HepG2 (cell line): ENCODE measurements around the gene TRPM5. TPM values are rescaled to one million over a fixed set of nuclear protein-coding genes. Genes with fewer than 3 reads are reported as not detected.

Experiments
- ATAC-seq: fragments of 200-7000 bp; cut with Tn5 transposase; 3 replicates; pipeline ENCODE4 v1.9.1; 2020; ENCODE audit warnings: mild to moderate bottlenecking, moderate library complexity
- BruUV-seq: library from RNA; stranded (reverse); fragments of 400-500 nt; replicated peaks from 2 replicates; lab custom pipeline; 2021; lab: Mats Ljungman, UMichigan
- CTCF ChIA-PET: fragments of 300-600 bp; formaldehyde crosslinking; extraction: SDS; loops from one replicate; lab custom pipeline; 2021; ENCODE audit warnings: low total read pairs, inconsistent platforms, low intra/inter-chr PET ratio; lab: Yijun Ruan, JAX
- POLR2A ChIA-PET: fragments of 350-600 bp; sonication (Branson Sonifier 250); formaldehyde crosslinking; loops from one replicate; lab custom pipeline; 2020; ENCODE audit warnings: antibody characterized with exemption, inconsistent platforms; lab: Yijun Ruan, JAX
- DNase-seq: peaks from one replicate; pipeline ENCODE4 v3.0.0-alpha.2; 2015; ENCODE audit warnings: low spot score
- FAIRE-seq: peaks from 3 replicates; lab custom pipeline; 2011; peaks lifted over from hg19 to GRCh38; lab: Jason Lieb, UNC
- H2AFZ ChIP-seq: one replicate; pipeline ENCODE4 v1.6.1; 2011; ENCODE audit warnings: low read length, inconsistent platforms
- H3K27ac ChIP-seq: fragments of 300-600 bp; 3 replicates; pipeline ENCODE4 v1.8.0; 2011; ENCODE audit warnings: mixed run types, mild to moderate bottlenecking, mixed read lengths, low read length, inconsistent platforms; ENCODE audit not compliant: insufficient read depth; ENCODE audit errors: extremely low read length
- H3K27me3 ChIP-seq, 2 experiments: fragments of 200-600 bp in 1 of 2; 2 replicates in 1 of 2; 3 replicates in 1 of 2; pipeline versions ENCODE4 v1.6.0 to v1.8.0; 2011; ENCODE audit warnings: low read length in 2 of 2, mild to moderate bottlenecking in 2 of 2, moderate library complexity in 2 of 2, inconsistent platforms in 1 of 2; ENCODE audit not compliant: insufficient read depth in 2 of 2, control insufficient read depth in 1 of 2
- H3K36me3 ChIP-seq, 2 experiments: fragments of 200-600 bp in 1 of 2; replicated peaks in 1 of 2; 2 replicates in 1 of 2; 3 replicates in 1 of 2; pipeline versions ENCODE4 v1.5.1 to v1.8.0; 2011; ENCODE audit warnings: low read length in 2 of 2, inconsistent platforms in 1 of 2; ENCODE audit not compliant: insufficient read depth in 2 of 2, control insufficient read depth in 1 of 2
- H3K4me1 ChIP-seq: 2 replicates; pipeline ENCODE4 v1.5.1; 2012; ENCODE audit warnings: low read length, inconsistent platforms; ENCODE audit not compliant: insufficient read depth
- H3K4me2 ChIP-seq: 2 replicates; pipeline ENCODE4 v1.6.0; 2011; ENCODE audit warnings: low read depth, low read length, inconsistent platforms
- H3K4me3 ChIP-seq, 3 experiments: fragments of 200-600 bp in 1 of 3; sonication (generic), shearing (Covaris generic) in 1 of 3; replicated peaks in 1 of 3; 2 replicates each; pipeline ENCODE4 v1.5.1; 2011 to 2016; ENCODE audit warnings: low read length in 3 of 3, inconsistent platforms in 2 of 3, low read depth in 2 of 3, mild to moderate bottlenecking in 2 of 3, control low read depth in 1 of 3, mixed read lengths in 1 of 3; ENCODE audit not compliant: insufficient read depth in 1 of 3
- H3K79me2 ChIP-seq: one replicate; pipeline ENCODE4 v1.6.1; 2011; ENCODE audit warnings: low read length, inconsistent platforms; ENCODE audit not compliant: insufficient read depth
- H3K9ac ChIP-seq: 2 replicates; pipeline ENCODE4 v1.6.0; 2011; ENCODE audit warnings: mild to moderate bottlenecking, low read depth, low read length, inconsistent platforms; ENCODE audit not compliant: insufficient read depth
- H3K9me3 ChIP-seq: 2 replicates; pipeline ENCODE4 v1.5.1; 2012; ENCODE audit warnings: mild to moderate bottlenecking, low read length
- H4K20me1 ChIP-seq: 2 replicates; pipeline ENCODE4 v1.6.0; 2011; ENCODE audit warnings: inconsistent platforms, mild to moderate bottlenecking, low read length, moderate library complexity; ENCODE audit not compliant: insufficient read depth
- HNRNPLL ChIP-seq: fragments of 200-400 bp; formaldehyde crosslinking; IDR thresholded peaks from 2 replicates; pipeline ENCODE4 v1.6.1; 2017; ENCODE audit warnings: mild to moderate bottlenecking, low read depth, low read length; ENCODE audit not compliant: poor library complexity, severe bottlenecking
- MED13 ChIP-seq: sonication (generic); formaldehyde crosslinking; IDR thresholded peaks from 2 replicates; pipeline ENCODE4 v1.5.0; 2020; ENCODE audit warnings: missing genetic modification reagents
- MTF1 ChIP-seq: sonication (generic); formaldehyde crosslinking; IDR thresholded peaks from 2 replicates; pipeline ENCODE4 v1.5.0; 2020; ENCODE audit warnings: missing genetic modification reagents
- NFIB ChIP-seq: sonication (generic); formaldehyde crosslinking; IDR thresholded peaks from 2 replicates; pipeline ENCODE4 v1.9.0; 2021; ENCODE audit warnings: missing genetic modification reagents, mild to moderate bottlenecking, borderline replicate concordance
- NR2C2 ChIP-seq: sonication (generic); formaldehyde crosslinking; IDR thresholded peaks from 2 replicates; pipeline ENCODE4 v1.4.0; 2020; ENCODE audit warnings: missing genetic modification reagents, mild to moderate bottlenecking, moderate library complexity, borderline replicate concordance
- PCBP1 ChIP-seq: fragments of 200-400 bp; formaldehyde crosslinking; IDR thresholded peaks from 2 replicates; pipeline ENCODE4 v1.6.1; 2017; ENCODE audit warnings: mild to moderate bottlenecking, low read depth, low read length, borderline replicate concordance
- RCOR2 ChIP-seq: IDR thresholded peaks from 2 replicates; pipeline ENCODE4 v1.6.1; 2016; ENCODE audit warnings: missing biosample characterization, missing genetic modification reagents
- SIN3B ChIP-seq: fragments of 150-350 bp; IDR thresholded peaks from 2 replicates; pipeline ENCODE4 v1.6.1; 2014; ENCODE audit warnings: low read length
- SMAD9 ChIP-seq: sonication (generic); formaldehyde crosslinking; IDR thresholded peaks from 2 replicates; pipeline ENCODE4 v1.5.1; 2020; ENCODE audit warnings: mild to moderate bottlenecking, missing genetic modification reagents
- ZEB1 ChIP-seq: IDR thresholded peaks from 2 replicates; pipeline ENCODE4 v1.6.1; 2012; ENCODE audit warnings: mild to moderate bottlenecking, low read depth, inconsistent platforms; ENCODE audit not compliant: insufficient replicate concordance
- ZMYM4 ChIP-seq: sonication (generic); formaldehyde crosslinking; IDR thresholded peaks from 2 replicates; pipeline ENCODE4 v1.8.1; 2023; ENCODE audit warnings: mild to moderate bottlenecking, missing genetic modification reagents
- ZNF432 ChIP-seq: sonication (generic); formaldehyde crosslinking; IDR thresholded peaks from 2 replicates; pipeline ENCODE4 v1.5.0; 2020; ENCODE audit warnings: missing genetic modification reagents, mild to moderate bottlenecking, borderline replicate concordance
- ZNF44 ChIP-seq: sonication (generic); formaldehyde crosslinking; IDR thresholded peaks from 2 replicates; pipeline ENCODE4 v1.5.1; 2020; ENCODE audit warnings: mild to moderate bottlenecking, missing genetic modification reagents
- ZNF792 ChIP-seq: IDR thresholded peaks from 2 replicates; pipeline ENCODE4 v1.6.1; 2016
- ZNF841 ChIP-seq: sonication (generic); formaldehyde crosslinking; IDR thresholded peaks from 2 replicates; pipeline ENCODE4 v1.8.1; 2023; ENCODE audit warnings: missing genetic modification reagents, borderline replicate concordance
- ZSCAN21 ChIP-seq: sonication (generic); formaldehyde crosslinking; IDR thresholded peaks from 2 replicates; pipeline ENCODE4 v1.8.0; 2022; ENCODE audit warnings: mild to moderate bottlenecking, missing genetic modification reagents, moderate library complexity, borderline replicate concordance
- ZSCAN29 ChIP-seq: sonication (generic); formaldehyde crosslinking; conservative IDR thresholded peaks from 2 replicates; pipeline ENCODE4 v1.4.0; 2020; ENCODE audit warnings: mild to moderate bottlenecking, missing genetic modification reagents
- WGBS: methylation state at CpG from one replicate; pipeline ENCODE4 v1.1.6; 2017; ENCODE audit warnings: low lambda C conversion rate; 5-methylcytosine and 5-hydroxymethylcytosine counted together
- in situ Hi-C: cut with HindIII; loops from 2 replicates; pipeline ENCODE4 v1.10.0; 2017; ENCODE audit warnings: low pct_unique_long_range_greater_than_20kb; ENCODE audit not compliant: extremely low pct_ligation_motif_present
- intact Hi-C: fragments of 100-400 bp; cut with micrococcal nuclease; formaldehyde crosslinking; loops from one replicate; pipeline ENCODE4 v1.10.0; 2022; ENCODE audit not compliant: unreplicated experiment
- polyA plus RNA-seq, 8 experiments: library from polyadenylated mRNA; depleted of rRNA in 3 of 8; stranded (reverse) in 7 of 8; unstranded in 1 of 8; fragments of >200 nt; fragmentation: Illumina TruSeq in 4 of 8; extraction: Trizol in 4 of 8; gene quantifications; 2 replicates each; pipeline versions ENCODE4 v1.2.1 to v1.2.3, GENCODE V29; 2011 to 2016; ENCODE audit warnings: low read depth in 4 of 8, missing spikeins in 1 of 8, mixed read lengths in 1 of 8; ENCODE audit not compliant: insufficient read depth in 1 of 8
- total RNA-seq, 5 experiments: library from RNA; depleted of rRNA; stranded (reverse); fragments of >200 nt; fragmentation: Illumina TruSeq; extraction: Trizol; gene quantifications; 2 replicates each; pipeline ENCODE4 v1.2.3, GENCODE V29; 2016; ENCODE audit warnings: low read depth in 1 of 5
- TF ChIP-seq, protein P1 (sequence below): sonication (generic); formaldehyde crosslinking; IDR thresholded peaks from 2 replicates; pipeline ENCODE4 v1.4.0; 2020; ENCODE audit warnings: missing genetic modification reagents
- TF ChIP-seq, protein P2 (sequence below): sonication (generic); formaldehyde crosslinking; IDR thresholded peaks from 2 replicates; pipeline ENCODE4 v1.8.0; 2022; ENCODE audit warnings: mild to moderate bottlenecking, missing genetic modification reagents, moderate library complexity

Gene TRPM5
- total and polyA plus RNA-seq, 2 of the 13 experiments (the other 11 are each of a cell fraction or from before 2014, with no cell fraction given): 0.12 TPM; not detected in 1

DNA sequence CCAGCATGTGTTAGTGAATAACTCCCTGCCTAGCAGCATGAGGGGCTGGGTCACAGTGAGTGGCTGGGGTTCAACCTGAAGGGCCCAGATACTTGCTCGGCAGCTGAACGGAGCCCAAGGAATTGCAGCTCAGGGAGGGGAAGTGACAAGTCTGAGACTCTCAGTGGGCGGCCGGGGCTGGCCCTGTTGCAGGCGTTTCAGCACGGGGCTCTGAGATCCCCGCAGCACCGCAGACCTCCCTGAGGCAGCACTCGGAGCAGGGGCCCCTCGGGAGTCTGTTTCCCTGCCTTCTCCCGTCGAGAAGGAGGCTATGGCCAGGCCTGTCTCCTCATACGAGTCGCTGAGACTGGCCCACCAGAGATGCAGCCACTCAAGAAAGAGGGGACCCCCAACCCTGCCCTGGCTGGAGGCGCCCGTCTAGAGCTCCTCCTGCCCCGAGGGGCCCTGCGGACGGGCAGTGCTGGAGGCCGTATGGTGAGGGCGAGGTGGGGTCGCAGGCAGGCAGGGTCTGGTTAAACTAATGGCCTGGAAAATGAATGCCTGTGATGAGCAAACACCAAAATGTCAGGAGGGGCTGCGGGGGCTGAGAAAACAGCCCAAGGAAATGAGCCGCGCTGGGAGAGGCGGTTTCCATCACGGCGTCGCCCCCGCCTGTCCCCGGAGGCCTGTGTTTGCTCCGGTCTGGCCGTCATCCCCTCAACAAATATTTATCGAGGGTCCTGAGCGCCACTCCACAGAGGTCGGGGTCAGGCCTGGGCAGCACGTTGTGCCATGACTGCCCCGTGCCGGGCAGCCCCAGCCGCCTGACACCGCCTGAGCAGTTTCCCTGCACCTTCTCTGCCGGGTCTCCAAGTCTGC lies 34.5 kb downstream of the TRPM5 start:
- peak; percentile 65 for DNase-seq
- FAIRE-seq: no peak
- Histone ChIP-seq H3K27ac (peak overlapping the region; percentile 43), H4K20me1 (no peaks in the 10 kb centered on the region), H3K79me2 (no peaks in the 10 kb centered on the region), H3K9me3 (no peaks in the 10 kb centered on the region), H3K4me2 (peak overlapping the region; percentile 84), H3K4me3 (peak overlapping the region; percentile 32 to 66 (median 46)), H3K9ac (peak overlapping the region; percentile 49), H2AFZ (no peak overlapping the region), H3K27me3 (no peaks in the 10 kb centered on the region), H3K36me3 (no peaks in the 10 kb centered on the region), H3K4me1 (peaks cover 58% of the 10 kb centered on the region)
- no CpG with 5 or more reads among the region's 42 CpGs for WGBS
- no TSS peak for BruUV-seq
- intact Hi-C loops: no loop called here
- POLR2A ChIA-PET: interaction anchor here (0.9 to 5.7 kb wide), 3 partner anchors 9 to 494 kb away, joined by 3 to 49 read pairs (median 3); partner anchors contain the start of gene TSSC4
- in situ Hi-C loops: no loop called here
- ATAC-seq: peak; percentile 64
- CTCF ChIA-PET: interaction anchor here (0.7 kb wide), 1 partner anchor 11 kb away, joined by 3 read pairs; no protein-coding TSS in a partner anchor
- 0 out of 2 replicates have a peak, but pooled peaks have one; percentile 40 for TF ChIP-seq NR2C2 (CRISPR knock-in tag)
- TF ChIP-seq HNRNPLL: no peak
- no peak for TF ChIP-seq ZSCAN29 (CRISPR knock-in tag)
- TF ChIP-seq PCBP1: no peak
- TF ChIP-seq ZNF432 (CRISPR knock-in tag): no peak
- no peak for TF ChIP-seq MED13 (CRISPR knock-in tag)
- TF ChIP-seq, protein P1, sequence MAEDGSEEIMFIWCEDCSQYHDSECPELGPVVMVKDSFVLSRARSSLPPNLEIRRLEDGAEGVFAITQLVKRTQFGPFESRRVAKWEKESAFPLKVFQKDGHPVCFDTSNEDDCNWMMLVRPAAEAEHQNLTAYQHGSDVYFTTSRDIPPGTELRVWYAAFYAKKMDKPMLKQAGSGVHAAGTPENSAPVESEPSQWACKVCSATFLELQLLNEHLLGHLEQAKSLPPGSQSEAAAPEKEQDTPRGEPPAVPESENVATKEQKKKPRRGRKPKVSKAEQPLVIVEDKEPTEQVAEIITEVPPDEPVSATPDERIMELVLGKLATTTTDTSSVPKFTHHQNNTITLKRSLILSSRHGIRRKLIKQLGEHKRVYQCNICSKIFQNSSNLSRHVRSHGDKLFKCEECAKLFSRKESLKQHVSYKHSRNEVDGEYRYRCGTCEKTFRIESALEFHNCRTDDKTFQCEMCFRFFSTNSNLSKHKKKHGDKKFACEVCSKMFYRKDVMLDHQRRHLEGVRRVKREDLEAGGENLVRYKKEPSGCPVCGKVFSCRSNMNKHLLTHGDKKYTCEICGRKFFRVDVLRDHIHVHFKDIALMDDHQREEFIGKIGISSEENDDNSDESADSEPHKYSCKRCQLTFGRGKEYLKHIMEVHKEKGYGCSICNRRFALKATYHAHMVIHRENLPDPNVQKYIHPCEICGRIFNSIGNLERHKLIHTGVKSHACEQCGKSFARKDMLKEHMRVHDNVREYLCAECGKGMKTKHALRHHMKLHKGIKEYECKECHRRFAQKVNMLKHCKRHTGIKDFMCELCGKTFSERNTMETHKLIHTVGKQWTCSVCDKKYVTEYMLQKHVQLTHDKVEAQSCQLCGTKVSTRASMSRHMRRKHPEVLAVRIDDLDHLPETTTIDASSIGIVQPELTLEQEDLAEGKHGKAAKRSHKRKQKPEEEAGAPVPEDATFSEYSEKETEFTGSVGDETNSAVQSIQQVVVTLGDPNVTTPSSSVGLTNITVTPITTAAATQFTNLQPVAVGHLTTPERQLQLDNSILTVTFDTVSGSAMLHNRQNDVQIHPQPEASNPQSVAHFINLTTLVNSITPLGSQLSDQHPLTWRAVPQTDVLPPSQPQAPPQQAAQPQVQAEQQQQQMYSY (CRISPR knock-in tag): no peak
- no peak for TF ChIP-seq NFIB
- TF ChIP-seq ZSCAN21 (CRISPR knock-in tag): 0 out of 2 replicates have a peak, but pooled peaks have one; percentile 24
- TF ChIP-seq ZNF792 (CRISPR knock-in tag): no peak
- no peak for TF ChIP-seq SMAD9 (CRISPR knock-in tag)
- no peak for TF ChIP-seq ZNF44 (CRISPR knock-in tag)
- no peak for TF ChIP-seq SIN3B
- no peak for TF ChIP-seq MTF1 (CRISPR knock-in tag)
- TF ChIP-seq, protein P2, sequence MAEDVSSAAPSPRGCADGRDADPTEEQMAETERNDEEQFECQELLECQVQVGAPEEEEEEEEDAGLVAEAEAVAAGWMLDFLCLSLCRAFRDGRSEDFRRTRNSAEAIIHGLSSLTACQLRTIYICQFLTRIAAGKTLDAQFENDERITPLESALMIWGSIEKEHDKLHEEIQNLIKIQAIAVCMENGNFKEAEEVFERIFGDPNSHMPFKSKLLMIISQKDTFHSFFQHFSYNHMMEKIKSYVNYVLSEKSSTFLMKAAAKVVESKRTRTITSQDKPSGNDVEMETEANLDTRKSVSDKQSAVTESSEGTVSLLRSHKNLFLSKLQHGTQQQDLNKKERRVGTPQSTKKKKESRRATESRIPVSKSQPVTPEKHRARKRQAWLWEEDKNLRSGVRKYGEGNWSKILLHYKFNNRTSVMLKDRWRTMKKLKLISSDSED: no peak
- no peak for TF ChIP-seq ZMYM4 (CRISPR knock-in tag)
- TF ChIP-seq ZEB1: no peak
- TF ChIP-seq RCOR2 (CRISPR knock-in tag): no peak
- no peak for TF ChIP-seq ZNF841 (CRISPR knock-in tag)
